ENCODE measurements around the gene ANKRD1.
"Not testable (repeated sequence)": the region's sequence is repeated elsewhere in the genome, so short reads cannot be mapped to it uniquely, and the experiment has no call there.

Gene ANKRD1

DNA sequence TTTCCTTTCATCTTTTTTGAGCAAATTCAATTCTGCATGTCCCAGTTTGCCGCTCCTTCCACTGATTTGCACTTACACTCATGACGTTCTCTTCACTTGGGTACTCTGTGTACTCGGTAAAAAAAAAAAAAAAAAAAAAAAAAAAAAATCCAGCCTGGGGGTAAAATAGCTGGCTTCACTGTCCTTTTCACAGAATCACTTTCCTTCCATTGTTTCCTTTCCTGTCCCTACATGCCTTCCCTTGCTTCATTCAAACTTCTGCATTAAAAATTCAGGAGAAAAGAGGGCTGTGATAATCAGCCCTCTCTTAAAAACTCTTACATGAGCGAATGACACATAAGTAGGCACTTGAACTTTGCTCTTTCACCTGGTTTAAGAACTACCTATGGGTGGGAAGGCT, 8.7 kb downstream of the ANKRD1 start:
- Histone ChIP-seq H3K9ac (ENCODE audit: low read length in 5 of 5) (no peak overlapping the region), H3K4me3 (ENCODE audit: low read depth in 1 of 5, low read length in 5 of 5) (no peak overlapping the region), H3K27ac (ENCODE audit: low read depth, low read length) (no peak overlapping the region), H3K27me3 (ENCODE audit: control insufficient read depth in 5 of 5, insufficient read depth in 4 of 5, low read length in 5 of 5) (no peaks in the 10 kb centered on the region), H3K36me3 (ENCODE audit: control insufficient read depth in 5 of 5, insufficient read depth in 5 of 5, low read length in 5 of 5) (peaks cover 0 to 10% (median 3%) of the 10 kb centered on the region in 5 donors), H3K9me3 (ENCODE audit: control insufficient read depth in 5 of 5, low read length in 5 of 5) (no peaks in the 10 kb centered on the region), H3K4me1 (ENCODE audit: control insufficient read depth in 5 of 5, insufficient read depth in 5 of 5, low read length in 5 of 5) (peaks cover 0 to 6% (median 3%) of the 10 kb centered on the region in 5 donors)

DNA sequence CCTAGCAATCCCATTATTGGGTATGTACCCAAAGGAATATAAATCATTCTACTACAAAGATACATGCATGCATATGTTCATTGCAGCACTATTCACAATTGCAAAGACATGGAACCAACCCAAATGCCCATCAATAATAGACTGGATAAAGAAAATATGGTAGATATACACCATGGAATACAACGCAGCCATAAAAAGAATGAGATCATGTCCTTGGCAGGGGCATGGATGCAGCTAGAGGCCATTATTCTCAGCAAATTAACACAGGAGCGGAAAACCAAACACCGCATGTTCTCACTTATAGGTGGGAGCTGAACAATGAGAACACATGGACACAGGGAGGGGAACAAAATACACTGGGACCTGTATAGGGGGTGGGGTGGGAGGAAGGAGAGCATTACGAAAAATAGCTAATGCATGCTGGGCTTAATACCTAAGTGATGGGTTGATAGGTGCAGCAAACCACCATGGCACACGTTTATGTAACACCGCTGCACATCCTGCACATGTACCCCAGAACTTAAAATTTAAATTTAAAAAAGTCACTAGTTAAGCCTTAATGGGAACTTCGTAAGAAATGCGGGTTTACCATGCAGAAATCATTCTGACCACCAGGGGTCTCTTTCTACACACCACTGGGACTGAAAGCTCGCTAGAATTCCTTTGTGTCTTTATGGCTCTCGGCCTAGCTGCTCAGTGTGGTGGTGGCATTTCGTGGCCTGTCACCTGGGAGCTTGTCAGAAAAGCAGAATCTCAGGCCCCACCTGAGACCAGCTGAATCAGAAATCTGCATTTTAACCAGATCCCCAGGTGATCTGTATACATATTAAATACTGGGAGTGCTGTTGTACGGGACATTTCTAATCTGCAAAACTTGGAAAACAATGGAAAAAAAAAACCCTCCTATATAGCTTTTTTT, 9.5 kb downstream of the ANKRD1 start:
- H3K4me3 ChIP-seq (ENCODE audit: low read depth in 1 of 5, low read length in 5 of 5) = no peak overlapping the region
- H3K36me3 ChIP-seq (ENCODE audit: control insufficient read depth in 5 of 5, insufficient read depth in 5 of 5, low read length in 5 of 5) = peaks cover 0 to 10% (median 3%) of the 10 kb centered on the region in 5 donors

DNA sequence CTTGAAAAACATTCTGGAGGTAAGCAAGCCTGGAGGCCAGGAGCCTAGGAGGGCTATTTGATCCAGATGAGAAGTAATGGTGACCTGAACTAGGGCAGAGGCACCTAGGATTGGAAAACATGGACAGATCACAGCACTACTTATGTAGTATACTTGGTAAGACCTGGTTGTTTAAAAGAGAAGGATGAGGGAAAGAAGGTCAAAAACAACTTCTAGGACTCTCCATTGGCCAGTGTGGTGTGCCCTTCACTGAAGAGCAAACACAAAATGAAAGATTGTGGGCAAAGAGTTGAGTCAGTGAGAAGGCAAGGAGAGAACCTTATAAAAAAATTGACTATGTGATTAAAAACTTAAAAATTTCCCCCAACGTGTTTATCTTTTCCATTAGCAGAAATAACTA, 14.3 kb downstream of the ANKRD1 start:
- Histone ChIP-seq H3K27me3 (ENCODE audit: control insufficient read depth in 5 of 5, insufficient read depth in 4 of 5, low read length in 5 of 5) (no peaks in the 10 kb centered on the region), H3K4me3 (ENCODE audit: low read depth in 1 of 5, low read length in 5 of 5) (no peak overlapping the region), H3K9ac (ENCODE audit: low read length in 5 of 5) (no peak overlapping the region), H3K27ac (ENCODE audit: low read depth, low read length) (no peak overlapping the region), H3K4me1 (ENCODE audit: control insufficient read depth in 5 of 5, insufficient read depth in 5 of 5, low read length in 5 of 5) (peaks cover 0 to 1% (median under 1%) of the 10 kb centered on the region in 5 donors), H3K9me3 (ENCODE audit: control insufficient read depth in 5 of 5, low read length in 5 of 5) (no peaks in the 10 kb centered on the region), H3K36me3 (ENCODE audit: control insufficient read depth in 5 of 5, insufficient read depth in 5 of 5, low read length in 5 of 5) (peaks cover 8 to 34% (median 20%) of the 10 kb centered on the region in 5 donors)

More for the DNA sequence above, 9.5 kb downstream of the ANKRD1 start:
- Histone ChIP-seq H3K27me3 (ENCODE audit: control insufficient read depth in 5 of 5, insufficient read depth in 4 of 5, low read length in 5 of 5) (no peaks in the 10 kb centered on the region), H3K27ac (ENCODE audit: low read depth, low read length) (no peak overlapping the region), H3K9ac (ENCODE audit: low read length in 5 of 5) (peak overlapping the region in 1 of 5 donors; percentile 50), H3K9me3 (ENCODE audit: control insufficient read depth in 5 of 5, low read length in 5 of 5) (no peaks in the 10 kb centered on the region), H3K4me1 (ENCODE audit: control insufficient read depth in 5 of 5, insufficient read depth in 5 of 5, low read length in 5 of 5) (peaks cover 0 to 6% (median 3%) of the 10 kb centered on the region in 5 donors)

DNA sequence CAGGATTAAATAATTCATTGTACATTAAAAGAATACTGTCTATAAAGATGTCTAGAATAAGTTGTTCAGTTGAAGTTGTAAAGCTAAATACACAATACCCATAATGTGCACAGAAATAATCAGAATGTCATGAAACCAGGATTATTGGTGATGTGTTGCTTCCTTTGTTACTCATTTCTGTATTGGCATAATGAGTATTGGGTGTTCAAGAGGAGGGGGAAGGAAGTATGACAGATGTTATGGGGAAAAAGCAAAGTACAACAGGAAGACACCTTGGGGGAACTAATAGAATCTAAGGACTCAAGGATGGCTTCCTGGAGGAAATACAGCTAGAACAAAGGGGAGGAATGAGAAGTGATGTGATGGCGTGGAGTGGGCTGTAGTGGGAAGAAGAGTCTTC, 15.0 kb downstream of the ANKRD1 start:
- Histone ChIP-seq H3K9ac (ENCODE audit: low read length in 5 of 5) (no peak overlapping the region), H3K4me3 (ENCODE audit: low read depth in 1 of 5, low read length in 5 of 5) (no peak overlapping the region), H3K4me1 (ENCODE audit: control insufficient read depth in 5 of 5, insufficient read depth in 5 of 5, low read length in 5 of 5) (no peaks in the 10 kb centered on the region), H3K27me3 (ENCODE audit: control insufficient read depth in 5 of 5, insufficient read depth in 4 of 5, low read length in 5 of 5) (no peaks in the 10 kb centered on the region), H3K9me3 (ENCODE audit: control insufficient read depth in 5 of 5, low read length in 5 of 5) (no peaks in the 10 kb centered on the region), H3K36me3 (ENCODE audit: control insufficient read depth in 5 of 5, insufficient read depth in 5 of 5, low read length in 5 of 5) (peaks cover 12 to 37% (median 23%) of the 10 kb centered on the region in 5 donors), H3K27ac (ENCODE audit: low read depth, low read length) (no peak overlapping the region)

DNA sequence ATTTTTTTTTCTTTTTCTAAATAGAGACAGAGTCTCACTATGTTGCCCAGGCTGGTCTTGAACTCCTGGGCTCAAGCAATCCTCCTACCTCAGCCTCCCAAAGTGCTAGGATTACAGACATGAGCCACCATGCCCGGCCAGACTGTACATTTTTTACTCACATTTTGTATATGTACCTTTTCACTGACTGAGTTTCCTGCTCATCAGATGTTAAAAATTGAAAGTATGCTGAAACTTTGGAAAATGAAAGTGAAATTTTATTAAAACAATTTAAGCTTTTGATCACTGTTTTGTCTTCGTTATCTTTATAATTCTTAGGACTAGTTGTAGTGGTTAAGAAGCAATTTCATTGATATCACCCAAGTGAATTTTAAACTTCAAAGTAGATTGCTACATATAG, 24.0 kb downstream of the ANKRD1 start:
- H3K36me3 ChIP-seq (ENCODE audit: control insufficient read depth in 5 of 5, insufficient read depth in 5 of 5, low read length in 5 of 5) = peaks cover 19 to 50% (median 28%) of the 10 kb centered on the region in 5 donors
- not testable (repeated sequence) for H3K4me1 ChIP-seq (ENCODE audit: control insufficient read depth in 5 of 5, insufficient read depth in 5 of 5, low read length in 5 of 5); H3K4me3 ChIP-seq (ENCODE audit: low read depth in 1 of 5, low read length in 5 of 5); H3K27me3 ChIP-seq (ENCODE audit: control insufficient read depth in 5 of 5, insufficient read depth in 4 of 5, low read length in 5 of 5); H3K9me3 ChIP-seq (ENCODE audit: control insufficient read depth in 5 of 5, low read length in 5 of 5); H3K27ac ChIP-seq (ENCODE audit: low read depth, low read length); H3K9ac ChIP-seq (ENCODE audit: low read length in 5 of 5)

DNA sequence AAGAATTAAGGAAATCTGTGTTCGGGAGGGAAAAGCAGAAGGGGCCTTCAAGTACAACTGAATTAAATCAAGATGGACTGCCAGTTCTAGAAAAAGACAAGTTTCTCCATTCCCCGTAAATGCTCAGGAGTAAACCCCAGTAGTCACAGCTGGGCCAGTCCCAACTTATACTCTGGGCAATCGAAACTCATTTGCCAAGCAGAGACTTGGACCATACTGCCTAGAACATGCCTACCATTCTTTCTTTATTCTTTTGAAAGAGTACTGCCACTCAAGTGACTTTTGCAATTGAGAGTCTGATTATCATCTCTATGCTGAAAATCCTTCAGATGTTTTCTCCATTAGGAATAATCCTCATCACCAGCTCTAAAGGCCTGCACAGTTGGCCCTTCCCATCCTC, 27.7 kb downstream of the ANKRD1 start:
- H3K9ac ChIP-seq (ENCODE audit: low read length in 5 of 5) = no peak overlapping the region
- H3K9me3 ChIP-seq (ENCODE audit: control insufficient read depth in 5 of 5, low read length in 5 of 5) = no peaks in the 10 kb centered on the region
- H3K27me3 ChIP-seq (ENCODE audit: control insufficient read depth in 5 of 5, insufficient read depth in 4 of 5, low read length in 5 of 5) = no peaks in the 10 kb centered on the region
- no peak overlapping the region for H3K4me3 ChIP-seq (ENCODE audit: low read depth in 1 of 5, low read length in 5 of 5)
- H3K36me3 ChIP-seq (ENCODE audit: control insufficient read depth in 5 of 5, insufficient read depth in 5 of 5, low read length in 5 of 5) = peaks cover 19 to 51% (median 38%) of the 10 kb centered on the region in 5 donors
- H3K4me1 ChIP-seq (ENCODE audit: control insufficient read depth in 5 of 5, insufficient read depth in 5 of 5, low read length in 5 of 5) = peaks cover 0 to 12% (median 4%) of the 10 kb centered on the region in 5 donors
- H3K27ac ChIP-seq (ENCODE audit: low read depth, low read length) = no peak overlapping the region

DNA sequence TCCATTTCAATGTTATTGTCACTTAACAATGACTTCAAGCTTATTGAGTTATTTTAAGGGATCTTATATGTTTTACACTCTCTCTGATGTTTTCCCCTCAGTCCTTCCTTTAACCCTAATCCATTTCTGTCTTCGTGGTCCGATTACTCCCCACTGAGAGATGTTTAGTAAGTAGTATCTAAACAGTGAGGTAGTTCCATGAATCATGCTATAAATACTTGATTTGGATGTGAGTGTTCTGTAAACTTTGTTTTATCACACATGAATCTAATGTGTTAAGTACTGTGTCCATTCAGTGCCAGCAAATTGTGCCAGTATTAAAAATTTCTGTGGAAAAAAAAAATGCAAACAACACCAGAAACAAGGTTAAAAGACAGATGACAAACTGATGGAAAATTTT, 30.5 kb downstream of the ANKRD1 start:
- Histone ChIP-seq H3K27me3 (ENCODE audit: control insufficient read depth in 5 of 5, insufficient read depth in 4 of 5, low read length in 5 of 5) (no peaks in the 10 kb centered on the region), H3K36me3 (ENCODE audit: control insufficient read depth in 5 of 5, insufficient read depth in 5 of 5, low read length in 5 of 5) (peaks cover 31 to 69% (median 47%) of the 10 kb centered on the region in 5 donors), H3K4me3 (ENCODE audit: low read depth in 1 of 5, low read length in 5 of 5) (no peak overlapping the region), H3K4me1 (ENCODE audit: control insufficient read depth in 5 of 5, insufficient read depth in 5 of 5, low read length in 5 of 5) (peaks cover 0 to 12% (median 5%) of the 10 kb centered on the region in 5 donors), H3K27ac (ENCODE audit: low read depth, low read length) (no peak overlapping the region), H3K9ac (ENCODE audit: low read length in 5 of 5) (no peak overlapping the region), H3K9me3 (ENCODE audit: control insufficient read depth in 5 of 5, low read length in 5 of 5) (no peaks in the 10 kb centered on the region)

DNA sequence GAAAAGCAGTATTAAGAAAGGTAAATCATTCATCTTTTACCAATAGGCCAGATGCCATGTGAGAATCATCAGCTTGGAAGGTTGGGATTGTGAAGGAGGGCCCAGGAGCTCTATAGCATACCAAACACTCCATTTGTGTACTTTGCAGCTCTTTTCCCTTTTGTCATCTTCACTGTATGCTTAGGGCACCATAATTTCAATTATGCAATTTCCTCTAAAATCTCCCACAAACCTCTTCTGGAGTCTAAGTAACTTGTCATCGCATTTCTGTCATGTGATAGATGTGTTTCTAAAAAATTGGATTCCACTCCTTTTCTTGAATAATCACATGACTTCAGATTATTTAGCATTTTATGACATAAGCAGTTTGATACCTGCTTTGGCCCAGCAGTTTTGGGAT, 31.3 kb downstream of the ANKRD1 start:
- peaks cover 31 to 68% (median 40%) of the 10 kb centered on the region in 5 donors for H3K36me3 ChIP-seq (ENCODE audit: control insufficient read depth in 5 of 5, insufficient read depth in 5 of 5, low read length in 5 of 5)
- H3K9ac ChIP-seq (ENCODE audit: low read length in 5 of 5) = no peak overlapping the region
- H3K9me3 ChIP-seq (ENCODE audit: control insufficient read depth in 5 of 5, low read length in 5 of 5) = no peaks in the 10 kb centered on the region
- no peak overlapping the region for H3K27ac ChIP-seq (ENCODE audit: low read depth, low read length)
- peaks cover 0 to 19% (median 11%) of the 10 kb centered on the region in 5 donors for H3K4me1 ChIP-seq (ENCODE audit: control insufficient read depth in 5 of 5, insufficient read depth in 5 of 5, low read length in 5 of 5)
- H3K4me3 ChIP-seq (ENCODE audit: low read depth in 1 of 5, low read length in 5 of 5) = no peak overlapping the region
- H3K27me3 ChIP-seq (ENCODE audit: control insufficient read depth in 5 of 5, insufficient read depth in 4 of 5, low read length in 5 of 5) = no peaks in the 10 kb centered on the region

DNA sequence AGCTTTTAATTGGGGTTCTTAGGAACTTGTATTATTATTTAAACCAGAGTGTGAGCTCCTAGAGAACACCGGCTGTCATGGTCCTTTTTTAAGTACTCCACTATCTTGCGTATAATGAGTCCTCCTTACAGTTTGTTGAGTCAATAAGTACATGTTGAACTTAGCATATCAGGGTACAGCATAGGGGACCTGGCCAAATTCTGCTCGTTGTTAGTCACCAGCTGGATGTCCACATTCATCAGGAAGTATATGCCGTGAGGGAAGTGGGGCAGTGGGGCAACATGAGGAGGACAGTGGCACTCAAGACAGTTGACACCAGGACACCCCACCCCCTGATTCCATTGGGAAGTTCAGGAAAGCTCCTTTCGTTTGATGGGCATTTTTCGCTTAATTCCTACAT, 32.5 kb downstream of the ANKRD1 start:
- Histone ChIP-seq H3K9me3 (ENCODE audit: control insufficient read depth in 5 of 5, low read length in 5 of 5) (no peaks in the 10 kb centered on the region), H3K27me3 (ENCODE audit: control insufficient read depth in 5 of 5, insufficient read depth in 4 of 5, low read length in 5 of 5) (no peaks in the 10 kb centered on the region), H3K36me3 (ENCODE audit: control insufficient read depth in 5 of 5, insufficient read depth in 5 of 5, low read length in 5 of 5) (peaks cover 30 to 65% (median 37%) of the 10 kb centered on the region in 5 donors), H3K4me3 (ENCODE audit: low read depth in 1 of 5, low read length in 5 of 5) (no peak overlapping the region), H3K27ac (ENCODE audit: low read depth, low read length) (no peak overlapping the region), H3K4me1 (ENCODE audit: control insufficient read depth in 5 of 5, insufficient read depth in 5 of 5, low read length in 5 of 5) (peaks cover 0 to 22% (median 12%) of the 10 kb centered on the region in 5 donors), H3K9ac (ENCODE audit: low read length in 5 of 5) (no peak overlapping the region)

DNA sequence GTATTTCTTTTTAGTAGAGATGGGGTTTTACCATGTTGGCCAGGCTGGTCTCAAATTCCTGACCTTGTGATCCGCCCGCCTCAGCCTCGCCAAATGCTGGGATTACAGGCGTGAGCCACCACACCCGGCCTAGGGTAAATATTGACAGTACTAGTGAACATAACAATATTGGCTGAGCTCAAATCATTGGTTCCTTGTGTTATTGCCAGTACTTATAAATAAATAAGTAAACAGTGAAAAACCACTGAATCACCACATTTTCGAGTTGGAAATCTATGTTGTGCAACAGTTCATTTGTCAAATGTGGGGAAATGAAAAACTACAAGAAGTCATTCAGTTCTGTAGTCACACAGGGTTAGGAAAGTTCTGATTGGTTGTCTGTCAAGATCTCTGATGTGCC, 33.3 kb downstream of the ANKRD1 start:
- H3K9ac ChIP-seq (ENCODE audit: low read length in 5 of 5) = no peak overlapping the region
- H3K27ac ChIP-seq (ENCODE audit: low read depth, low read length) = no peak overlapping the region
- peaks cover 0 to 21% (median 12%) of the 10 kb centered on the region in 5 donors for H3K4me1 ChIP-seq (ENCODE audit: control insufficient read depth in 5 of 5, insufficient read depth in 5 of 5, low read length in 5 of 5)
- no peaks in the 10 kb centered on the region for H3K9me3 ChIP-seq (ENCODE audit: control insufficient read depth in 5 of 5, low read length in 5 of 5)
- no peaks in the 10 kb centered on the region for H3K27me3 ChIP-seq (ENCODE audit: control insufficient read depth in 5 of 5, insufficient read depth in 4 of 5, low read length in 5 of 5)
- peaks cover 30 to 62% (median 37%) of the 10 kb centered on the region in 5 donors for H3K36me3 ChIP-seq (ENCODE audit: control insufficient read depth in 5 of 5, insufficient read depth in 5 of 5, low read length in 5 of 5)
- no peak overlapping the region for H3K4me3 ChIP-seq (ENCODE audit: low read depth in 1 of 5, low read length in 5 of 5)
